ENCODE measurements around the gene IGF1R.

The IGF1R gene

GRCh38 chr15:98647026-98647773 is 1.1 kb upstream of the IGF1R start:
- in situ Hi-C loops (cut with HindIII; ENCODE audit: low sequenced_read_pairs): loop anchor here (10.0 kb wide), 1 partner anchor 218 kb away; no protein-coding TSS in a partner anchor

GRCh38 chr15:98648654-98649471 is 524 bp downstream of the IGF1R start:
- in situ Hi-C loops (cut with HindIII; ENCODE audit: low sequenced_read_pairs): loop anchor here (10.0 kb wide), 1 partner anchor 216 kb away; no protein-coding TSS in a partner anchor

- in situ Hi-C loops (cut with HindIII; ENCODE audit: low sequenced_read_pairs): loop anchor here (5.0 to 10.0 kb wide), 2 partner anchors 215 to 423 kb away; no protein-coding TSS in a partner anchor
Observed at GRCh38 chr15:98649472-98650416, 1.4 kb downstream of the IGF1R start.

GRCh38 chr15:98650417-98651035 is 2.2 kb downstream of the IGF1R start:
- in situ Hi-C loops (cut with HindIII; ENCODE audit: low sequenced_read_pairs): loop anchor here (5.0 kb wide), 1 partner anchor 422 kb away; no protein-coding TSS in a partner anchor

- in situ Hi-C loops (cut with HindIII; ENCODE audit: low sequenced_read_pairs): loop anchor here (5.0 kb wide), 1 partner anchor 421 kb away; no protein-coding TSS in a partner anchor
Observed at GRCh38 chr15:98651036-98651481, 2.7 kb downstream of the IGF1R start.

- in situ Hi-C loops (cut with HindIII; ENCODE audit: low sequenced_read_pairs): loop anchor here (5.0 kb wide), 1 partner anchor 421 kb away; no protein-coding TSS in a partner anchor
Observed at GRCh38 chr15:98651581-98652220, 3.4 kb downstream of the IGF1R start.

- in situ Hi-C loops (cut with HindIII; ENCODE audit: low sequenced_read_pairs): loop anchor here (5.0 kb wide), 1 partner anchor 419 kb away; no protein-coding TSS in a partner anchor
Observed at GRCh38 chr15:98653686-98654085, 5.3 kb downstream of the IGF1R start.

- in situ Hi-C loops (cut with HindIII; ENCODE audit: low sequenced_read_pairs): loop anchor here (5.0 kb wide), 1 partner anchor 417 kb away; no protein-coding TSS in a partner anchor
Observed at GRCh38 chr15:98654790-98655360, 6.5 kb downstream of the IGF1R start.

- in situ Hi-C loops (cut with HindIII; ENCODE audit: low sequenced_read_pairs): no loop called here
Observed at GRCh38 chr15:98655732-98656131, 7.4 kb downstream of the IGF1R start.

- in situ Hi-C loops (cut with HindIII; ENCODE audit: low sequenced_read_pairs): no loop called here
Observed at GRCh38 chr15:98657721-98658120, 9.4 kb downstream of the IGF1R start.

- in situ Hi-C loops (cut with HindIII; ENCODE audit: low sequenced_read_pairs): no loop called here
Observed at GRCh38 chr15:98658831-98659699, 10.7 kb downstream of the IGF1R start.

GRCh38 chr15:98660055-98660454 is 11.7 kb downstream of the IGF1R start:
- in situ Hi-C loops (cut with HindIII; ENCODE audit: low sequenced_read_pairs): no loop called here

GRCh38 chr15:98663045-98663444 is 14.7 kb downstream of the IGF1R start:
- in situ Hi-C loops (cut with HindIII; ENCODE audit: low sequenced_read_pairs): no loop called here

- in situ Hi-C loops (cut with HindIII; ENCODE audit: low sequenced_read_pairs): no loop called here
Observed at GRCh38 chr15:98663606-98664005, 15.3 kb downstream of the IGF1R start.

- in situ Hi-C loops (cut with HindIII; ENCODE audit: low sequenced_read_pairs): no loop called here
Observed at GRCh38 chr15:98666441-98666840, 18.1 kb downstream of the IGF1R start.

GRCh38 chr15:98666841-98667240 is 18.5 kb downstream of the IGF1R start:
- in situ Hi-C loops (cut with HindIII; ENCODE audit: low sequenced_read_pairs): no loop called here

GRCh38 chr15:98667521-98668179 is 19.3 kb downstream of the IGF1R start:
- in situ Hi-C loops (cut with HindIII; ENCODE audit: low sequenced_read_pairs): no loop called here
